Peyer's patch (tissue), 4 donors: ENCODE data around the gene PRKACG.

Experiments
- POLR2A ChIP-seq, 2 donors: fragments of 450-650 bp; IDR thresholded peaks; one replicate each; pipeline ENCODE4 v1.5.1; 2017; ENCODE audit warnings: antibody characterized with exemption in 2 of 2, mild to moderate bottlenecking in 2 of 2, moderate library complexity in 2 of 2
- TF ChIP-seq, protein P1 (sequence below), 6 experiments: fragments of 450-650 bp in 4 of 6; fragments of 200-600 bp in 2 of 6; sonication (generic) in 1 of 6; IDR thresholded peaks; one replicate each; pipeline ENCODE4 v1.5.1; 2017 to 2019; ENCODE audit warnings: antibody characterized with exemption in 6 of 6, mild to moderate bottlenecking in 3 of 6, moderate library complexity in 1 of 6

DNA sequence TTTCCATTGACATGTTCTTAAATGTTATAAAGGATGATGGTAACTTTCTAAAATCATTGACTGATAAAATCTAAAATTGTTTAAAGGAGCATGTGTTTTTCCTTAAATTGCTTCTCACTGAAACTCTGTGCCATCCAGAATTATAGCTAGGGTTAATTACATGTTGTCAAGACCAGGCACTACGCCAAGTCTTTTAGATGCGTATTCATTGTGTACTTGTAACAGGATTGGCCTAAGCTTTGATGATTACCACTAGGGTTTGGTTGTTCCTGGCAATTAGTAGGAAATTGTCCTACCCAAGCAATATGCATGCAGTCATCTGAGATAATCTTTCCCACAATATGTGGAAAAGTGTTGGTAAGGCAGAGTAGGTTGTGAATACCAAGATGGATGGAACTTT, 43.8 kb downstream of the PRKACG start:
- TF ChIP-seq, protein P1, sequence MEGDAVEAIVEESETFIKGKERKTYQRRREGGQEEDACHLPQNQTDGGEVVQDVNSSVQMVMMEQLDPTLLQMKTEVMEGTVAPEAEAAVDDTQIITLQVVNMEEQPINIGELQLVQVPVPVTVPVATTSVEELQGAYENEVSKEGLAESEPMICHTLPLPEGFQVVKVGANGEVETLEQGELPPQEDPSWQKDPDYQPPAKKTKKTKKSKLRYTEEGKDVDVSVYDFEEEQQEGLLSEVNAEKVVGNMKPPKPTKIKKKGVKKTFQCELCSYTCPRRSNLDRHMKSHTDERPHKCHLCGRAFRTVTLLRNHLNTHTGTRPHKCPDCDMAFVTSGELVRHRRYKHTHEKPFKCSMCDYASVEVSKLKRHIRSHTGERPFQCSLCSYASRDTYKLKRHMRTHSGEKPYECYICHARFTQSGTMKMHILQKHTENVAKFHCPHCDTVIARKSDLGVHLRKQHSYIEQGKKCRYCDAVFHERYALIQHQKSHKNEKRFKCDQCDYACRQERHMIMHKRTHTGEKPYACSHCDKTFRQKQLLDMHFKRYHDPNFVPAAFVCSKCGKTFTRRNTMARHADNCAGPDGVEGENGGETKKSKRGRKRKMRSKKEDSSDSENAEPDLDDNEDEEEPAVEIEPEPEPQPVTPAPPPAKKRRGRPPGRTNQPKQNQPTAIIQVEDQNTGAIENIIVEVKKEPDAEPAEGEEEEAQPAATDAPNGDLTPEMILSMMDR (IDR thresholded peaks at IDR 0.05) = peak in 1 of 6 experiments; percentile 22
- no peak for TF ChIP-seq POLR2A (IDR thresholded peaks at IDR 0.05)
